Neural progenitor cell (in vitro differentiated cells): ENCODE data around the gene MYL3. TPM values are rescaled to one million over a fixed set of nuclear protein-coding genes. Genes with fewer than 3 reads are reported as not detected.

Experiments
- DNase-seq: peaks from one replicate; pipeline ENCODE4 v3.0.0-alpha.2; 2016; ENCODE audit warnings: low spot score
- H2AFZ ChIP-seq: fragments of 200-600 bp; sonication (generic); replicated peaks from 2 replicates; pipeline ENCODE4 v1.6.1; 2016; ENCODE audit warnings: antibody characterized with exemption
- H3F3A ChIP-seq: fragments of 200-600 bp; sonication (generic); 2 replicates; pipeline ENCODE4 v1.6.1; 2016; ENCODE audit warnings: antibody characterized with exemption, low read depth
- H3K27ac ChIP-seq: fragments of 200-600 bp; sonication (generic); 2 replicates; pipeline ENCODE4 v1.5.1; 2016; ENCODE audit warnings: mild to moderate bottlenecking
- H3K27me3 ChIP-seq: fragments of 200-600 bp; sonication (generic); 2 replicates; pipeline ENCODE4 v1.6.1; 2016; ENCODE audit warnings: mild to moderate bottlenecking, moderate library complexity
- H3K36me3 ChIP-seq: fragments of 200-600 bp; sonication (generic); 2 replicates; pipeline ENCODE4 v1.5.1; 2016
- H3K4me1 ChIP-seq: fragments of 200-600 bp; sonication (generic); 2 replicates; pipeline ENCODE4 v1.6.1; 2016; ENCODE audit warnings: mixed run types
- H3K4me2 ChIP-seq: fragments of 200-600 bp; sonication (generic); 2 replicates; pipeline ENCODE4 v1.6.1; 2016
- H3K4me3 ChIP-seq: fragments of 200-600 bp; sonication (generic); 2 replicates; pipeline ENCODE4 v1.5.1; 2016
- H3K79me2 ChIP-seq: fragments of 200-600 bp; sonication (generic); 2 replicates; pipeline ENCODE4 v1.6.1; 2016; ENCODE audit warnings: low read depth
- H3K9ac ChIP-seq: fragments of 200-600 bp; sonication (generic); 2 replicates; pipeline ENCODE4 v1.6.1; 2016
- H3K9me3 ChIP-seq: fragments of 200-600 bp; sonication (generic); 2 replicates; pipeline ENCODE4 v1.5.1; 2016; ENCODE audit warnings: low read depth
- H4K20me1 ChIP-seq: fragments of 200-600 bp; sonication (generic); 2 replicates; pipeline ENCODE4 v1.6.1; 2016; ENCODE audit warnings: low read depth
- H3K27ac Mint-ChIP-seq: 3 replicates; pipeline ENCODE4 v1.8.0; 2021; ENCODE audit warnings: mixed read lengths
- H3K27me3 Mint-ChIP-seq: 2 replicates; pipeline ENCODE4 v1.8.0; 2022; ENCODE audit warnings: low read depth, mild to moderate bottlenecking, inconsistent platforms, moderate library complexity, mixed read lengths; ENCODE audit not compliant: insufficient read depth
- H3K36me3 Mint-ChIP-seq: 3 replicates; pipeline ENCODE4 v1.8.0; 2021; ENCODE audit warnings: mixed read lengths
- H3K4me1 Mint-ChIP-seq: 3 replicates; pipeline ENCODE4 v1.8.0; 2021; ENCODE audit warnings: mixed read lengths
- H3K4me3 Mint-ChIP-seq: 3 replicates; pipeline ENCODE4 v1.8.0; 2021; ENCODE audit warnings: mild to moderate bottlenecking, moderate library complexity, mixed read lengths
- H3K9me3 Mint-ChIP-seq: 3 replicates; pipeline ENCODE4 v1.8.0; 2020; ENCODE audit warnings: mixed read lengths
- CTCF ChIP-seq: fragments of 200-600 bp; sonication (generic); IDR thresholded peaks from 2 replicates; pipeline ENCODE4 v1.5.1; 2017; ENCODE audit warnings: antibody characterized with exemption, mild to moderate bottlenecking
- EZH2 ChIP-seq: fragments of 200-600 bp; sonication (generic); IDR thresholded peaks from 2 replicates; pipeline ENCODE4 v1.6.1; 2017; ENCODE audit warnings: antibody characterized with exemption, mild to moderate bottlenecking, moderate library complexity
- EZH2phosphoT487 ChIP-seq: fragments of 200-600 bp; sonication (generic); IDR thresholded peaks from 2 replicates; pipeline ENCODE4 v1.6.1; 2017; ENCODE audit warnings: antibody characterized with exemption
- total RNA-seq: library from RNA; depleted of rRNA; stranded (reverse); fragments of >200 nt; gene quantifications from 2 replicates; pipeline ENCODE4 v1.2.3, GENCODE V29; 2015; ENCODE audit warnings: low replicate concordance

The MYL3 gene
- total RNA-seq, 1 donor from 2014 or later, result not detected

- Mint-ChIP-seq H3K4me1 (peaks cover 6% of the 10 kb centered on the region), H3K4me3 (no peak overlapping the region), H3K9me3 (peaks cover 5% of the 10 kb centered on the region), H3K27ac (no peak overlapping the region), H3K27me3 (peaks cover 8% of the 10 kb centered on the region), H3K36me3 (no peaks in the 10 kb centered on the region)
- no peaks in the 10 kb centered on the region for H3K9me3 ChIP-seq
- H3K79me2 ChIP-seq, result no peaks in the 10 kb centered on the region
- DNase-seq, result no peak
- H4K20me1 ChIP-seq, result no peaks in the 10 kb centered on the region
- no peak overlapping the region for H3K9ac ChIP-seq
- no peak overlapping the region for H2AFZ ChIP-seq
- H3K36me3 ChIP-seq, result no peaks in the 10 kb centered on the region
- H3K4me1 ChIP-seq, result no peaks in the 10 kb centered on the region
- no peak overlapping the region for H3K27ac ChIP-seq
- no peaks in the 10 kb centered on the region for H3K27me3 ChIP-seq
- no peaks in the 10 kb centered on the region for H3F3A ChIP-seq
- H3K4me2 ChIP-seq, result no peak overlapping the region
- no peak for TF ChIP-seq EZH2phosphoT487
- TF ChIP-seq EZH2, result no peak
- TF ChIP-seq CTCF, result no peak
- no peak overlapping the region for H3K4me3 ChIP-seq
Measured at GRCh38 chr3:46830801-46831200, 32.4 kb downstream of the MYL3 start.

- Histone ChIP-seq H3F3A (peaks cover 8% of the 10 kb centered on the region), H3K79me2 (no peaks in the 10 kb centered on the region), H2AFZ (no peak overlapping the region), H3K9me3 (no peaks in the 10 kb centered on the region), H3K27ac (no peak overlapping the region), H3K36me3 (no peaks in the 10 kb centered on the region), H3K27me3 (no peaks in the 10 kb centered on the region), H3K4me3 (no peak overlapping the region), H3K4me1 (peaks cover 9% of the 10 kb centered on the region), H3K9ac (no peak overlapping the region), H3K4me2 (no peak overlapping the region), H4K20me1 (no peaks in the 10 kb centered on the region)
- Mint-ChIP-seq H3K27ac (no peak overlapping the region), H3K4me3 (no peak overlapping the region), H3K36me3 (no peaks in the 10 kb centered on the region), H3K9me3 (peaks cover 5% of the 10 kb centered on the region), H3K4me1 (peaks cover 9% of the 10 kb centered on the region), H3K27me3 (peaks cover 8% of the 10 kb centered on the region)
- TF ChIP-seq EZH2, result no peak
- TF ChIP-seq EZH2phosphoT487, result no peak
- no peak for TF ChIP-seq CTCF
- DNase-seq, result no peak
Measured at GRCh38 chr3:46829699-46830208, 33.5 kb downstream of the MYL3 start.

GRCh38 chr3:46825450-46825849 lies 37.8 kb downstream of the MYL3 start:
- H3K4me3 ChIP-seq, result no peak overlapping the region
- H3K27me3 Mint-ChIP-seq, result peaks cover 6% of the 10 kb centered on the region
- peak overlapping the region; percentile 50 for H3K4me2 ChIP-seq
- no peak overlapping the region for H2AFZ ChIP-seq
- peaks cover 19% of the 10 kb centered on the region for H3F3A ChIP-seq
- H3K36me3 ChIP-seq, result peaks cover 9% of the 10 kb centered on the region
- H3K4me3 Mint-ChIP-seq, result no peak overlapping the region
- no peaks in the 10 kb centered on the region for H3K79me2 ChIP-seq
- H3K9me3 Mint-ChIP-seq, result peaks cover 27% of the 10 kb centered on the region
- no peak overlapping the region for H3K27ac Mint-ChIP-seq
- peaks cover 20% of the 10 kb centered on the region for H3K4me1 Mint-ChIP-seq
- peaks cover 18% of the 10 kb centered on the region for H3K4me1 ChIP-seq
- no peaks in the 10 kb centered on the region for H4K20me1 ChIP-seq
- H3K9me3 ChIP-seq, result peaks cover 27% of the 10 kb centered on the region
- DNase-seq, result no peak
- H3K36me3 Mint-ChIP-seq, result peaks cover 7% of the 10 kb centered on the region
- H3K9ac ChIP-seq, result no peak overlapping the region
- TF ChIP-seq EZH2 (no peak), CTCF (no peak), EZH2phosphoT487 (no peak)
- no peaks in the 10 kb centered on the region for H3K27me3 ChIP-seq
- H3K27ac ChIP-seq, result no peak overlapping the region
